Gastroesophageal sphincter (tissue), 4 donors: ENCODE measurements around the gene FOXD2. TPM values are rescaled to one million over a fixed set of nuclear protein-coding genes. Genes with fewer than 3 reads are reported as not detected.

Source experiments
- ATAC-seq: fragments of 150-250 bp; one replicate; pipeline ENCODE4 v1.9.1; 2016; ENCODE audit warnings: mild to moderate bottlenecking, moderate library complexity
- H3K27ac ChIP-seq, 4 donors: fragments of 200-600 bp; sonication (generic) in 3 of 4; 1 replicate in 3 of 4; 2 replicates in 1 of 4; pipeline ENCODE4 v1.5.1; 2016 to 2019
- H3K27me3 ChIP-seq: fragments of 200-600 bp; sonication (generic); one replicate; pipeline ENCODE4 v1.5.1; 2019
- H3K36me3 ChIP-seq, 2 donors: fragments of 200-600 bp; sonication (generic); one replicate each; pipeline ENCODE4 v1.5.1; 2019; ENCODE audit warnings: control low read depth in 1 of 2
- H3K4me1 ChIP-seq, 3 donors: fragments of 200-600 bp; sonication (generic); 1 replicate in 2 of 3; 2 replicates in 1 of 3; pipeline ENCODE4 v1.5.1; 2016 to 2019; ENCODE audit warnings: control low read depth in 2 of 3
- H3K4me3 ChIP-seq, 2 donors: fragments of 200-600 bp; sonication (generic); one replicate each; pipeline ENCODE4 v1.5.1; 2019; ENCODE audit warnings: mild to moderate bottlenecking in 1 of 2, moderate library complexity in 1 of 2
- H3K9me3 ChIP-seq, 3 donors: fragments of 200-600 bp; sonication (generic); one replicate each; pipeline ENCODE4 v1.5.1; 2017 to 2019; ENCODE audit warnings: control low read depth in 2 of 3
- CTCF ChIP-seq, 4 experiments: fragments of 200-600 bp in 2 of 4; fragments of 450-650 bp in 2 of 4; sonication (generic) in 1 of 4; IDR thresholded peaks; one replicate each; pipeline ENCODE4 v1.5.1; 2017 to 2019; ENCODE audit warnings: antibody characterized with exemption in 4 of 4, mild to moderate bottlenecking in 2 of 4, moderate library complexity in 2 of 4
- EP300 ChIP-seq: sonication (generic); formaldehyde crosslinking; IDR thresholded peaks from one replicate; pipeline ENCODE4 v1.6.1; 2017; ENCODE audit warnings: antibody characterized with exemption, mild to moderate bottlenecking
- POLR2A ChIP-seq, 2 donors: fragments of 450-650 bp; IDR thresholded peaks; one replicate each; pipeline ENCODE4 v1.6.1; 2017; ENCODE audit warnings: antibody characterized with exemption in 2 of 2, mild to moderate bottlenecking in 2 of 2, moderate library complexity in 1 of 2
- POLR2AphosphoS5 ChIP-seq: sonication (generic); formaldehyde crosslinking; IDR thresholded peaks from one replicate; pipeline ENCODE4 v1.6.1; 2017; ENCODE audit warnings: antibody characterized with exemption
- WGBS, 2 donors: methylation state at CpG; one replicate each; pipeline ENCODE4 v1.1.5; 2018; ENCODE audit warnings: low coverage in 1 of 2; 5-methylcytosine and 5-hydroxymethylcytosine counted together
- total RNA-seq, 4 donors: library from RNA; depleted of rRNA; stranded (reverse); fragments of >200 nt; gene quantifications; one replicate each; pipeline ENCODE4 v1.1.0, GENCODE V29; 2016

FOXD2 gene
- total RNA-seq, 4 donors from 2014 or later = 0.04 to 0.81 (median 0.57) TPM

GRCh38 chr1:47393141-47393540, 44.7 kb upstream of the FOXD2 start:
- Histone ChIP-seq H3K4me1 (peaks cover 0 to 11% (median 4%) of the 10 kb centered on the region in 3 donors), H3K27me3 (peaks cover 15% of the 10 kb centered on the region), H3K27ac (no peak overlapping the region), H3K9me3 (no peaks in the 10 kb centered on the region), H3K36me3 (no peaks in the 10 kb centered on the region), H3K4me3 (no peak overlapping the region)
- 43 to 49% methylated on average over 3 to 5 of the region's 5 CpGs for WGBS, 2 donors
- ATAC-seq = no peak
- TF ChIP-seq EP300 (no peak), CTCF (IDR thresholded peaks at IDR 0.05) (no peak), POLR2A (IDR thresholded peaks at IDR 0.05) (no peak), POLR2AphosphoS5 (no peak)

- Histone ChIP-seq H3K4me3 (no peak overlapping the region), H3K36me3 (no peaks in the 10 kb centered on the region), H3K27ac (no peak overlapping the region), H3K27me3 (peaks cover 29% of the 10 kb centered on the region), H3K4me1 (no peaks in the 10 kb centered on the region), H3K9me3 (no peaks in the 10 kb centered on the region)
- no peak for ATAC-seq
- TF ChIP-seq POLR2AphosphoS5 (no peak), CTCF (IDR thresholded peaks at IDR 0.05) (no peak), EP300 (no peak), POLR2A (IDR thresholded peaks at IDR 0.05) (no peak)
- 80 to 87% methylated on average over 3 of the region's 3 CpGs for WGBS, 2 donors
These were observed 42.4 kb upstream of the FOXD2 start for GRCh38 chr1:47395433-47395832.

- no peak for ATAC-seq
- 86% methylated on average over 3 of the region's 6 CpGs; no CpG with 5 or more reads in 1 of the 2 donors for WGBS, 2 donors
- Histone ChIP-seq H3K4me1 (no peaks in the 10 kb centered on the region), H3K27me3 (peaks cover 40% of the 10 kb centered on the region), H3K27ac (no peak overlapping the region), H3K4me3 (no peak overlapping the region), H3K36me3 (no peaks in the 10 kb centered on the region), H3K9me3 (no peaks in the 10 kb centered on the region)
- no peak for TF ChIP-seq CTCF (IDR thresholded peaks at IDR 0.05)
- no peak for TF ChIP-seq POLR2A (IDR thresholded peaks at IDR 0.05)
- no peak for TF ChIP-seq EP300
- no peak for TF ChIP-seq POLR2AphosphoS5
These were observed 41.1 kb upstream of the FOXD2 start for GRCh38 chr1:47396671-47397196.

- H3K36me3 ChIP-seq = no peaks in the 10 kb centered on the region
- no peaks in the 10 kb centered on the region for H3K4me1 ChIP-seq
- H3K4me3 ChIP-seq = no peak overlapping the region
- 83 to 90% methylated on average over 2 to 3 of the region's 4 CpGs for whole genome bisulfite sequencing, 2 donors
- H3K27me3 ChIP-seq = peaks cover 62% of the 10 kb centered on the region
- TF ChIP-seq POLR2A (IDR thresholded peaks at IDR 0.05) (no peak), EP300 (no peak), POLR2AphosphoS5 (no peak), CTCF (IDR thresholded peaks at IDR 0.05) (no peak)
- no peak overlapping the region for H3K27ac ChIP-seq
- ATAC-seq = no peak
- H3K9me3 ChIP-seq = no peaks in the 10 kb centered on the region
These were observed 38.6 kb upstream of the FOXD2 start for GRCh38 chr1:47399138-47399845.

GRCh38 chr1:47399846-47400155, 38.0 kb upstream of the FOXD2 start:
- WGBS, 2 donors = 85 to 100% methylated on average over 1 to 2 of the region's 4 CpGs
- peaks cover 66% of the 10 kb centered on the region for H3K27me3 ChIP-seq
- TF ChIP-seq EP300 (no peak), POLR2AphosphoS5 (no peak), CTCF (IDR thresholded peaks at IDR 0.05) (no peak), POLR2A (IDR thresholded peaks at IDR 0.05) (no peak)

More at GRCh38 chr1:47399846-47400155, 38.0 kb upstream of the FOXD2 start:
- ATAC-seq = no peak
- no peaks in the 10 kb centered on the region for H3K36me3 ChIP-seq
- H3K27ac ChIP-seq = no peak overlapping the region
- H3K4me3 ChIP-seq = no peak overlapping the region
- H3K4me1 ChIP-seq = no peaks in the 10 kb centered on the region
- H3K9me3 ChIP-seq = no peaks in the 10 kb centered on the region
